CD14-positive monocyte (primary cell): ENCODE measurements around the gene CREG2. TPM values are rescaled to one million over a fixed set of nuclear protein-coding genes. Genes with fewer than 3 reads are reported as not detected.
A peak's percentile ranks its signal among the peaks of the same experiment; 100 is the strongest.

Experiments used
- DNase-seq, 3 donors: peaks; one replicate each; pipeline ENCODE4 v3.0.0-alpha.2; 2011 to 2022
- H2AFZ ChIP-seq: 2 replicates; pipeline ENCODE4 v1.6.0; 2012; ENCODE audit warnings: mild to moderate bottlenecking, low read depth, low read length, inconsistent platforms; ENCODE audit not compliant: insufficient read depth, poor library complexity, severe bottlenecking
- H3K27ac ChIP-seq, 2 donors: 1 replicate in 1 of 2; 2 replicates in 1 of 2; pipeline ENCODE4 v1.5.1; 2012 to 2013; ENCODE audit warnings: low read length in 2 of 2, control low read depth in 1 of 2, inconsistent platforms in 1 of 2, low read depth in 1 of 2, mild to moderate bottlenecking in 1 of 2
- H3K27me3 ChIP-seq, 2 donors: one replicate each; pipeline versions ENCODE4 v1.6.0 to v1.6.1; 2011 to 2013; ENCODE audit warnings: low read length in 2 of 2; ENCODE audit not compliant: control insufficient read depth in 2 of 2, insufficient read depth in 2 of 2
- H3K36me3 ChIP-seq, 2 donors: replicated peaks in 1 of 2; 1 replicate in 1 of 2; 2 replicates in 1 of 2; pipeline versions ENCODE4 v1.5.1 to v1.6.1; 2012 to 2013; ENCODE audit warnings: low read length in 2 of 2, control low read depth in 1 of 2, inconsistent platforms in 1 of 2, mild to moderate bottlenecking in 1 of 2; ENCODE audit not compliant: insufficient read depth in 2 of 2, control insufficient read depth in 1 of 2
- H3K4me1 ChIP-seq, 2 donors: 1 replicate in 1 of 2; 2 replicates in 1 of 2; pipeline versions ENCODE4 v1.5.1 to v1.6.1; 2012 to 2013; ENCODE audit warnings: low read length in 2 of 2, control low read depth in 1 of 2, inconsistent platforms in 1 of 2, mild to moderate bottlenecking in 1 of 2, moderate library complexity in 1 of 2; ENCODE audit not compliant: insufficient read depth in 2 of 2, control insufficient read depth in 1 of 2
- H3K4me2 ChIP-seq: replicated peaks from 2 replicates; pipeline ENCODE3; 2012; ENCODE audit warnings: low read length, moderate library complexity, mild to moderate bottlenecking; ENCODE audit not compliant: poor library complexity, severe bottlenecking; ENCODE audit errors: extremely low read depth
- H3K4me3 ChIP-seq, 3 experiments: fragments of 200-600 bp in 1 of 3; sonication (generic) in 1 of 3; replicated peaks in 1 of 3; 1 replicate in 2 of 3; 2 replicates in 1 of 3; pipeline ENCODE4 v1.5.1; 2011 to 2013; ENCODE audit warnings: low read length in 3 of 3, mild to moderate bottlenecking in 3 of 3, control low read depth in 2 of 3, low read depth in 2 of 3, inconsistent platforms in 1 of 3, moderate library complexity in 1 of 3
- H3K79me2 ChIP-seq: 2 replicates; pipeline ENCODE4 v1.6.0; 2012; ENCODE audit warnings: mild to moderate bottlenecking, control low read depth, inconsistent platforms, low read length, moderate library complexity; ENCODE audit not compliant: insufficient read depth
- H3K9ac ChIP-seq: 2 replicates; pipeline ENCODE4 v1.6.0; 2017; ENCODE audit warnings: low read length, mild to moderate bottlenecking; ENCODE audit not compliant: insufficient read depth, poor library complexity, severe bottlenecking
- H3K9me3 ChIP-seq, 2 donors: replicated peaks in 1 of 2; 1 replicate in 1 of 2; 2 replicates in 1 of 2; pipeline versions ENCODE4 v1.5.1 to v1.6.1; 2012 to 2013; ENCODE audit warnings: low read length in 2 of 2, control low read depth in 1 of 2; ENCODE audit not compliant: control insufficient read depth in 1 of 2, insufficient read depth in 1 of 2
- H4K20me1 ChIP-seq: 2 replicates; pipeline ENCODE4 v1.6.0; 2012; ENCODE audit warnings: mild to moderate bottlenecking, low read length, control low read depth, moderate library complexity; ENCODE audit not compliant: insufficient read depth
- H3K27ac Mint-ChIP-seq, 7 donors: one replicate each; pipeline ENCODE4 v1.8.0; 2020; ENCODE audit warnings: mild to moderate bottlenecking in 7 of 7, mixed read lengths in 7 of 7, moderate library complexity in 6 of 7, inconsistent platforms in 2 of 7
- H3K27me3 Mint-ChIP-seq, 3 donors: one replicate each; pipeline ENCODE4 v1.8.0; 2021 to 2022; ENCODE audit warnings: low read depth in 3 of 3, mild to moderate bottlenecking in 3 of 3, mixed read lengths in 3 of 3, moderate library complexity in 3 of 3, inconsistent platforms in 1 of 3
- H3K36me3 Mint-ChIP-seq, 2 donors: one replicate each; pipeline ENCODE4 v1.8.0; 2020; ENCODE audit warnings: mixed read lengths in 2 of 2, inconsistent platforms in 1 of 2, mild to moderate bottlenecking in 1 of 2
- H3K4me1 Mint-ChIP-seq: one replicate; pipeline ENCODE4 v1.8.0; 2020; ENCODE audit warnings: mild to moderate bottlenecking, mixed read lengths
- H3K4me3 Mint-ChIP-seq, 2 donors: one replicate each; pipeline ENCODE4 v1.8.0; 2020; ENCODE audit warnings: mild to moderate bottlenecking in 2 of 2, mixed read lengths in 2 of 2, moderate library complexity in 1 of 2
- H3K9me3 Mint-ChIP-seq, 7 donors: one replicate each; pipeline ENCODE4 v1.8.0; 2020 to 2022; ENCODE audit warnings: mixed read lengths in 7 of 7, mild to moderate bottlenecking in 6 of 7, moderate library complexity in 6 of 7, inconsistent platforms in 2 of 7
- WGBS: methylation state at CpG from one replicate; pipeline ENCODE4 v1.1.5; 2013; ENCODE audit warnings: missing lambda C conversion rate; ENCODE audit not compliant: insufficient coverage; 5-methylcytosine and 5-hydroxymethylcytosine counted together
- intact Hi-C, 2 donors: fragments of 100-400 bp; cut with micrococcal nuclease; formaldehyde crosslinking; loops; one replicate each; pipeline versions ENCODE4 v1.15.0 to v1.15.1; 2023
- polyA plus RNA-seq, 3 donors: library from polyadenylated mRNA; depleted of rRNA in 1 of 3; unstranded in 2 of 3; stranded (reverse) in 1 of 3; fragments of 300-500 nt in 2 of 3; fragments of >200 nt in 1 of 3; fragmentation: Illumina TruSeq in 2 of 3; gene quantifications; 1 replicate in 2 of 3; 2 replicates in 1 of 3; pipeline ENCODE4 v1.2.3, GENCODE V29; 2012 to 2021
- TF ChIP-seq, protein P1 (sequence below): fragments of 200-600 bp; IDR thresholded peaks from one replicate; pipeline ENCODE4 v1.8.0; 2022; ENCODE audit warnings: antibody characterized with exemption, mild to moderate bottlenecking

Gene CREG2
- polyA plus RNA-seq, 3 donors = not detected

DNA sequence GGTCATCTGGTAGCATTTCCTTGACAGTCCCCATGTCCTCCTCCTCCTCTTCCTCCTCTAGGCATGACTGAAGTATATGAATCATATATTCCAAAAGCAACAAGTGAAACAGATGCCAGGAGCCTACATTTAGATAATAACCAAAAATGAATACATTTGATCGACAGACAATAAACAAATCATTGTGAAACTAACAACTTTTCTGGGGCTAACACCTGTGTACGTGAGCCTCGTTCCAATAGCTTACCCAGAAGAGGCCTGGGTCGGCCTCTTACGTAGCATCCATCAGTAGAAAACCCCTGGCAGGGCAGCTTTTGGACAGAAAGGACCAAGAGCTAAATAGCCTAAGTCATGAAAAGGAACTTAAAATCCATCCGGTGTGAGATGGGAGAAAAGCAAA lies 15.3 kb upstream of the CREG2 start:
- peaks cover 1 to 22% (median 12%) of the 10 kb centered on the region in 3 donors for H3K27me3 Mint-ChIP-seq

DNA sequence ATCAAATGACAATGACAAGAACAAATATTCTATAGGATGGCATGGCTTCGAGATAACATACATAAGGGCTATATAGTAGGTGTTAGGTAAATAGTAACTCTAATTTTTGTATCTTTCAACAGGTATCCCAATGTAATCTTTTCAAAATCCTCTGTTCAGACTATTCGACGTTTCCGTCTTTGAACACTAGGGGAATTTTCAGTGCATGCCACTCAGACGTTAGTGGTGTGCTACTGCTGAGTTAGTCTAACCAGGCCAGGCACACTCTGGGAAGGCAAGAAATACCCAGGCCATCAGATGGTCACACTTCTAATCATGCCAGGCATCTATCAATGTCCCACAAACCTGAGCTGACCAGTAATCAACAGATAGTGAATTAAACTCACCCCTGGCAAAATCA lies 14.6 kb upstream of the CREG2 start:
- no peaks in the 10 kb centered on the region for H3K36me3 ChIP-seq
- H3K27ac ChIP-seq = no peak overlapping the region
- Mint-ChIP-seq H3K9me3 (peaks cover 0 to 4% (median 0%) of the 10 kb centered on the region in 7 donors), H3K4me1 (peaks cover 50% of the 10 kb centered on the region), H3K27me3 (peaks cover 1 to 19% (median 10%) of the 10 kb centered on the region in 3 donors), H3K27ac (peak overlapping the region in 1 of 7 donors; percentile 54), H3K4me3 (no peak overlapping the region), H3K36me3 (peaks cover 6 to 9% of the 10 kb centered on the region in 2 donors)
- H3K79me2 ChIP-seq = no peaks in the 10 kb centered on the region
- no peak overlapping the region for H2AFZ ChIP-seq
- H4K20me1 ChIP-seq = no peaks in the 10 kb centered on the region
- H3K4me3 ChIP-seq = no peak overlapping the region
- no peaks in the 10 kb centered on the region for H3K9me3 ChIP-seq
- TF ChIP-seq, protein P1, sequence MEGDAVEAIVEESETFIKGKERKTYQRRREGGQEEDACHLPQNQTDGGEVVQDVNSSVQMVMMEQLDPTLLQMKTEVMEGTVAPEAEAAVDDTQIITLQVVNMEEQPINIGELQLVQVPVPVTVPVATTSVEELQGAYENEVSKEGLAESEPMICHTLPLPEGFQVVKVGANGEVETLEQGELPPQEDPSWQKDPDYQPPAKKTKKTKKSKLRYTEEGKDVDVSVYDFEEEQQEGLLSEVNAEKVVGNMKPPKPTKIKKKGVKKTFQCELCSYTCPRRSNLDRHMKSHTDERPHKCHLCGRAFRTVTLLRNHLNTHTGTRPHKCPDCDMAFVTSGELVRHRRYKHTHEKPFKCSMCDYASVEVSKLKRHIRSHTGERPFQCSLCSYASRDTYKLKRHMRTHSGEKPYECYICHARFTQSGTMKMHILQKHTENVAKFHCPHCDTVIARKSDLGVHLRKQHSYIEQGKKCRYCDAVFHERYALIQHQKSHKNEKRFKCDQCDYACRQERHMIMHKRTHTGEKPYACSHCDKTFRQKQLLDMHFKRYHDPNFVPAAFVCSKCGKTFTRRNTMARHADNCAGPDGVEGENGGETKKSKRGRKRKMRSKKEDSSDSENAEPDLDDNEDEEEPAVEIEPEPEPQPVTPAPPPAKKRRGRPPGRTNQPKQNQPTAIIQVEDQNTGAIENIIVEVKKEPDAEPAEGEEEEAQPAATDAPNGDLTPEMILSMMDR = no peak
- no peak for DNase-seq
- no peaks in the 10 kb centered on the region for H3K27me3 ChIP-seq
- intact Hi-C loops = loop anchor here in 1 of 2 donors (10.0 kb wide), 1 partner anchor 57 kb away; no protein-coding TSS in a partner anchor
- H3K4me1 ChIP-seq = peaks cover 40 to 48% of the 10 kb centered on the region in 2 donors
- H3K4me2 ChIP-seq = no peak overlapping the region
- no CpG with 5 or more reads among the region's 5 CpGs for WGBS
- no peak overlapping the region for H3K9ac ChIP-seq

More for the DNA sequence above, 15.3 kb upstream of the CREG2 start:
- Histone ChIP-seq H3K9ac (no peak overlapping the region), H4K20me1 (no peaks in the 10 kb centered on the region), H3K4me2 (no peak overlapping the region), H3K36me3 (no peaks in the 10 kb centered on the region), H3K4me1 (peaks cover 43 to 51% of the 10 kb centered on the region in 2 donors), H2AFZ (no peak overlapping the region), H3K9me3 (no peaks in the 10 kb centered on the region), H3K4me3 (no peak overlapping the region), H3K79me2 (no peaks in the 10 kb centered on the region), H3K27ac (no peak overlapping the region), H3K27me3 (no peaks in the 10 kb centered on the region)
- TF ChIP-seq, protein P1 = no peak
- 93% methylated on average over 6 of the region's 6 CpGs for WGBS
- Mint-ChIP-seq H3K9me3 (peaks cover 0 to 4% (median 0%) of the 10 kb centered on the region in 7 donors), H3K4me1 (peaks cover 54% of the 10 kb centered on the region), H3K36me3 (peaks cover 6 to 9% of the 10 kb centered on the region in 2 donors), H3K27ac (no peak overlapping the region), H3K4me3 (no peak overlapping the region)
- no peak for DNase-seq
- intact Hi-C loops = loop anchor here in 1 of 2 donors (10.0 kb wide), 1 partner anchor 58 kb away; no protein-coding TSS in a partner anchor
